NCI-H1092 (cell line): ENCODE data around the gene C16orf96.
A peak's percentile ranks its signal among the peaks of the same experiment; 100 is the strongest.

Experiments
- DNase-seq: peaks from one replicate; lab custom pipeline; 2025; lab: John Stamatoyannopoulos, UW

The C16orf96 gene

DNA sequence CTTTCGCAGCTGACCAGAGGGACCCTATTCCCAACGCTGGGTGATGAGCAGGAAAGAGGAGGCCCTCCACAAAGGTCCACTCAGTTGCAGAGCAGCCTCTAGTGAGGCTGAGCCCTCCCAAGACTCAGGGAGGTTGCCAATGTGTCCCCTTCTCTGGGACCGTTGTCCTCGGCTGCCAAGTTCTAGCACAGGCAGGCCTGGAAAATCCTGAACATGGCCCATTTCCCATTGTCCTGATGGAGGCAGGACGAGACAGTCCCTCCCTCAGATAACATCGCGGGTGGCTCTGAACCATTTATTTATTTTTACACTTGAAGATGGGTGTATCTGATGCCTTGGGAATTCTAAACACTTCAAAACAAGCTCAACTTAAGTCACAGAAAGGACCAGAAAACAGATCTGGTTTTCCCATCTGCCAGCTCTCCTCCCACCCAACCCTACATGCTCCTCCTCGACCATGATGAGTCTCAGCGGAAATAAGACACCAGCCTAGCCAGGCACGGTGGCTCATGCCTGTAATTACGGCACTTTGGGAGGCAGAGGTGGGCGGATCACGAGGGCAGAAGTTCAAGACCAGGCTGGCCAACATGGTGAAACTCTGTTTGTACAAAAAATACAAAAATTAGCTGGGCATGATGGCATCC, 30.4 kb upstream of the C16orf96 start:
- DNase-seq: no peak

DNA sequence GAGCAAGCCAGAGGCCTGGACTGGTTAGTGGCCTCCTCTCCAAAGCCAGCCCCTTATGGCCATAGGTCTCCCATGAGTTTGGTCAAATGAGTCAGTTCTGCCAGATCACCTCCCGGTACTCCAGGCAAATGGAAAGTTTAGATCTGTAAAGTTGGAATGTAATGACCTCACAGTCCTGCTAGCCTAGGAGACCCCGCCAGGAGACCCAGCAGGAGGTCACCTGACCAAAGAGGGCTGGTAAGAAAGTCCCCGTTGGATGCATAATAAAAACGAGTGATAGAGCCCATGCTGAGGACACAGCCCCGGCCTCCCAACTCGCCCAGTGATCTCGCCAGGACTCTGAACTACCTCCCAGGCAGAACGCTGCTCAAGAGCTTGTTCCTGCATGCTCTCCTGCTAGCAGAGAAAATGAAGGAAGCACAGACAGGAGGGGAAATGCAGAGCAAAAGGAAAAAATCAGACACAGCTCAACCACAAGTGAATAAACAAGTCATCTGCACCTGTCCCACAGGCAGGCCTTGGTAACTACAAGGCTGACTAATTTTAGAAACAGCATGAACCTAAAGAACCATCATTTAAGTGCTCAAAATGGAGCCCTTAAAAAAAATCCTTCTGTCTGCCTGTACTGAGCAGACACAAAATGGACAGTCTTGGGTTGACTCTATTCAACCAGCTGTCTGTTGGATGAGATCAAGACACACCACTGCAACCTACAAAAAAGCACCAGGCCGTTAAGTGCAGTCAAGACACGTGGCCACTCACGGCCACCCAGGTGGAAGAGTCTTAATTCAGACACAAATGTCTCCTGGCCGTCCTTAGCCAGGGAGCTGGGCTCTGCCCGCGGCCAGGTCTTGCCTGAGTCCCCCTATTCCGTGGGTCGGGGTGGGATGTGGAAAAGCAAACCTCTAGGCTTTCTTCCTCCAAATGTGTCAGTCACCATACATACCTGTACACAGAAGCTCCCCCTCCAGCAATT, 26.8 kb upstream of the C16orf96 start:
- no peak for DNase-seq

DNA sequence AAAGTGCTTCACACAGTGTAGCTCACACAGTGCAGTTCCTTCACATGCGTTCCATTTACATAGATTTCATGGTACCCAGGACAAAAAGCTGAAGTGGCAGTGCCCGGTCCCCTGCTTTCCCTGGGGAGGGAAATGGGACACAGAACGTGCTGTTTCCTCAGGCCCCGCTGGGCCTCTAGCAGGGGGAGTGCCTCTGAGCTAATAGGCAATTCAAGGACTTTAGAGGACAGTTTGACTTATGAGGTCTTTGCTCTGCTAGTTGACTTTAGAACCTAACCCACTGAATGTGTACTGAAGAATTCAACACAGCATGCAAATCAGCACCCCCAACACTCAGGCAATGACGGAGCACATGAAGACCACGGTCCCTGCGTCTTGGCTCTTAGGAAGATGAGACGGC, 24.3 kb upstream of the C16orf96 start:
- no peak for DNase-seq

DNA sequence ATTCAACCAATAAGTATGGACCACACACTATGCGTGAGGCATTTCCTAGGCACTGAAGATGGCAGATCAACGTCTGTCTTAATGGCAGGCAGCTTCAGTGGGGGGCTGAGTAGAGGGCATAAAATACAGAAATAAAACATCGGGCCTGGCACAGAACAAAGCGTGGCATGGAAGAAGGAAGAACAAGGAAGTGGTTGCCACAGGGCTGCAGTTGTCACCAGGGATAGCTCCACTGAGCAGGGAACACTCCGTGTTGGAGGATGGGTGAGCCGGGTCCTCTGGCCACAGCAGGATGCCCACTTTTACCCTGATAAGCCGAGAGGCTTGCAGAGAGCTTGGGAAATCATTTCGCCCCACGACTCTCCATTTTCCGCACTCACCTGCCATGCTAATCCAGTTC, 23.9 kb upstream of the C16orf96 start:
- no peak for DNase-seq

DNA sequence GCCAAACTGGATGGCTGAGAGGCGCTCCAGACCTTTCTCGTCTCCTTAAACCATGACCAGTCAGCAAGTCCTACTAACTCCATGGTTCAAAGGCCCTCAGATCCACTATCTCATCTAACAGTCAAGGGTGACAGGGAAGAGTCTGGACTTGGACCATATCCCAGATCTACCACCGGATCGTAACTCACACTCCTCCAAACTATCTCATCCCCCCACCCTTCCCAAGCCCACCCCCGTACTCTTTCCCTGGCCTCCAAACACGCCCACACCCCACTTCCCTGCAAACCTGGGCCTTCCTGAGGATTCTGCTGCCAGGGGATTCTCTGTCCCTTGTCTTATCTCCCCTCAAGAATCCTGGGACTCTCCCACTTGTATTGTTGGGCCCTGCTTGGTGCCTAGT, 22.6 kb upstream of the C16orf96 start:
- DNase-seq: no peak

DNA sequence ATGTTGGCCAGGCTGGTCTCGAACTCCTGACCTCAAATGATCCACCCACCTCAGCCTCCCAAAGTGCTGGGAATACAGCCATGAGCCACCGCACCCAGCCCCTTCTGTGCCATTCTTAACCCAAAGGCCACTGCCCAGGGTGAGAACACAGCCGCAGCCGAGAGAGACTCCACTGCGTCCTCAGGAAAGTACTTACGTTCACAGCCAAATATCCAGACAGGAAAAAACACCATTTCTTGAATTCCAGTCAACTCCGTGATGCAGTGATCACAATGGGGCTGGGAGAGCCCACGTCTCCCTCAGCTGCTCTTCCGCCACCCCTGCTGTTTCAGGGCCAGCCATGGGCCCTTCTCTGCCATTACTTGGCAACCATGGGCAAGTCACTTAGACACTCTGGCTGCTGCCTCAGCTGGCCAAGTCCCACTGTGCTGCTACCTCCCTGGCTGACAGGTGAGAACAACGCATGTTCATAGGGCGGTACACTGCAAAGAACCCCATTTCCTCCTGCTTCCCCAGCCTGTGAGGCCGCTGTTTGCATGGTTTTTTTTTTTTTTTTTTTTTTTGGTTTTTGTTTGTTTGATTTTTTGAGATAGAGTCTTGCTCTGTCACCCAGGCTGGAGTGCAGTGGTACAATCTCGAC, 21.9 kb upstream of the C16orf96 start:
- no peak for DNase-seq

DNA sequence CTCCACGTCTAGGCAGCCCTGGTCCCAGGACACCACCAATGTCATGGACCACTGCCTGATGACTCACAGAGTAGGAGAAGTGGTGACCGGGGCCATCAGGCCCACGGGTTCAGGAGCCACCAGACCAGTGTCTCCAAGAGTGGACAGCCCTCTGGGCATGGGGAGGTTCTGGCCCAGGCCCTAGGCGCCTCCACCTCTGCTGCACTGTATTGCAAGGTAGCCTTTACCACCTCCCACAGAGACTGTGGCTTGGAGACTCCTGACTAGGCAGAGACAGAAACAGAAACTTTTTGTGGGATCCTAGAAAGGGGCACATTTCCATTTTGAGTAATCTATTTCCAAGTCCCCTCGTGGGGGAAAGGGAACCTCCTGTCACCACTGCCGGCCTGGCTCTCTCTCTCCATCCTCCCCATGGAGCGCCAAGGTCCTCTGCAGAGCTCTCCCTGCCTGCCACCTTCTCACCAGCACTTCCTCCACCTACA, 20.5 kb upstream of the C16orf96 start:
- DNase-seq: no peak

DNA sequence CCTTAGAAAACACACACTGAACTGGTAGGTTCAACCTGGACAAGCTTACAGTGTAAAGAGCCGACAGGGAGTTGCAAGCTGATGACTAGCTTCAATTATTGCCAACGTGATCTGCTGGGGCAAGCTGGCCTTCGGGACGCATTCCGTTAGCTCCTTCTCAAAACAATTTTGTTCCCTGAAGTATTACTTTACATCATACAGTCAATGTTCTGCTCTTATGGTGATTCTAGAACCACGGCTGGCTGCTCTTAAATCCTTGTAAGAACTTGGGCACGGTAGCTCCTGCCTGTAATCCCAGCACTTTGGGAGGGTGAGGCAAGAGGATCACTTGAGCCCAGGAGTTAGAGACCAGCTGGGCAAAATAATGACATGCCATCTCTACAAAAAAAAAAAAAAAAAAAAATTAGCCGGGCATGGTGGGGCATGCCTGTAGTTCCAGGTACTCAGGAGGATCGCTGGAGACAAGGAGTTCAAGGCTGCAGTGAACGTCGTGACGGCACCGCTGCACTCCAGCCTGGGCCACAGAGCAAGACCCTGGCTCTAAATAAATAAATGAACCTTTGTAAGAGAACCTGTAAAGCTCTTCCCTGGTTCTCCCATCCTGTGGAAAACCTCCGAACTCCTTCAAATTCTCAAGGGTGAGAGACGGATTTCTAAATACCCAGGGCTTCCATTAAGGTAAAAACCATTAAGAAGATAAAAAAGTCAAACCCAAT, 19.6 kb upstream of the C16orf96 start:
- no peak for DNase-seq

DNA sequence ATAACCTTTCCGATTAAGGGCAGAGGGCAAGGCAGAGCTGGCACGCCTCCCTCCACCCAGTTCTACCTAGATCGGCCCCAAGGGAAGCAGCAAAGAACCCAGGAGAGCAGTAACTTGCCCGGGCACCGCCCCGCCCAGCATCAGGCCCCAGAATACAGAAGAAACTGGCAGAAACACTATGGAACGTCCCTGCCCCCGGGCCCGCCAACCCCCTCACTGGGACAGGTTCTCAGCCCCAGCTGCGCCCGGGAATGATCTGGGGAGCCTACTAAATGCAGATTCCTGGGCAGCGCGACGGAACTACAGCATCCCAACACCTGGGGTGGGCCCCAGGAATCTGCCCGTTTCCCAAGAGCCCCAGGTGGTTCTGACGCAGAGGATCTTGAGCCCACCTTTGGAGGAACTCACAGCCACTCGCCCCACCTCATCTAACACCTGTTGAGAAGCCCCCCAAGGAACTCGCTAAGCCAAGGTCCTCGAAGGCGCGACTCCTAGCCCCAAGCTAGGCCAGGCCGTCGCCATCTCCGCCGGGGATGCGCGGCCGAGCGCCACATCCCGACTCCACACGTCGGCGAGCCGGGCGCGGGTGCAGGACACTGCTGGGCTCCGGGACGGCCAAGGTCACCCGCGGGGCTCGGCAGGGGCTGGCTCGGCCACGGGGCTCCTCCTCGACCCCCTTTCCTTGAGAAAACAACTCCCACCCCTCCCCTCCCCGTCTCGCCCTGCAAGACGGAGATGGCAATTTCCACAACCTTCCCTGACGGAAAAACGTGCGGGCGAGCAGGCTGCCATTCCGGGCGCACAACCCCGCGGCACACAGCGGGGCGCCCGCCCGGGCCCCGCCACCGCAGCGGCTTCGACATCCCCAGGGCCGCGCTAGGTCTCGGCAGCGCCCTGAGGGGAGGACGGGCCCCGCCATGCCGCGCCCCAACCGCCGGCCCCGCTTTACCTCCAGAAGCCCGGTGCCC, 18.5 kb upstream of the C16orf96 start:
- no peak for DNase-seq

DNA sequence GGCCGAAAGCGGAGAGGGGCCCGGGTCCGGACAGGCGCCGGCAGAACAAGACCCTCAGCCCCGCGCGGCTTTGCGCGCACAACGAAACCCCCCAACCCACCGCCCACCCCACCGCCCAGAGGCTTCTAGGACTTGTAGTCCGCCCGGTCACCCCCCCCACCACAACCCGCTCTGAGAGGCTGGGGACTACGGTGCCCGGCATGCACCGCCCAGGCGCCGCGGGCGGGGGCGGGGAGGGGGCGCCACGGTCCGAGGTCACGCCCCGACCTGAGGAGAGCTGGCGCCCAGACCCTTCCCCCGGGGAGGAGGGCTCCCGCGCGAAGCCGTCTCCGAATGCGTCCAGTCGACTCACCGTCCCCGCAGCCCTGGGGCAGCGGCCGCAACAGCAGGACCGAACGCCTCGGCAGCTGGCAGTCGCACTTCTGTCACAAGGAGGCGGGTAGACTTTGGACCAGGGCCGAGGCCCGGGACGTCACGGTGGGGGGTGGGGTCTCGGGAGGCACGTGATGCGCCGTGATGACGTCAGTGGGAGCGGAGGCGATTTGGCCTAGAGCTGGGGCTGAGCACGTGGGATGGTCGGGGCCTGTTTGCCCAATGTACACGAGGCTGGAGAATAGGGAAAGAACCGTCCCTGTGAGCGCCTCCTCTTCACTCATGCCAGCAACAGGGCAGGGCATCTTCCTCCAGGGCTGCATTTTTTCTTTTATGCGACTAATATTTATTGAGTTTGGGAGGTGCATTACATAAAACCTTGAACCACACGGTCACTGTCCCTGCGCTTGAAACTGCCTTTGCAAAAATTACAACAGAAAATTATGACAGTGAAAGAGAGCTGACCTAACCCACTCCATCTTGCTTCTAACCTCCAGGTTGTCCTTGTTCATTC, 17.5 kb upstream of the C16orf96 start, which contains the start of gene CDIP1:
TSS of gene CDIP1 (minus strand) at position 424 of the 886 bp plus-strand sequence. CDS start 24,643 bp downstream, outside the sequence.
- peak; percentile 94 for DNase-seq

DNA sequence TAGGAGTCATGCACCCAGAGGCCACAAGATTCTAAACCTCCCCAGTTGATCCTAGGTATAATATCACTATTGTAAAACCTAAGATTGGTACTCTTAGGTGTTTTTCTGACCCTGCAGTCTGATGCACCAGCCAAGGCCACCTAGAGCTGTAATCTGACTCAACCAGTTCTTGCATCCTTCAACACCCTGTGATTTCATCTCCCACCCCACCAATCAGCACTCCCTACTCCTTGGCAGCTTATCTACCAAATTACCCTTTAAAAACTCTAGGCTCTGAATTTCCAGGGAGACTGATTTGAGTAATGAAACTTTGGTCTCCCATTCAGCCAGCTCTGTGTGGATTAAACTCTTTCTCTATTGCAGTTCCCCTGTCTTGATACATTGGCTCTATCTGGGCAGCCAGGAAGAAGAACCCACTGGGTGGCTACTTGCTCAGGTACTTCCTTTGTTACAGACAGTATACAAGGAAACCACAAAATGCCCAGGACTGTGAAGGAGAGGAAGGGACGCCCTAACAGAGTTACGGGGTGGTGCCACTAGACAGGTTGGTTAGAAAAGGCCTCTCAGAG, 16.3 kb upstream of the C16orf96 start:
- DNase-seq: no peak

DNA sequence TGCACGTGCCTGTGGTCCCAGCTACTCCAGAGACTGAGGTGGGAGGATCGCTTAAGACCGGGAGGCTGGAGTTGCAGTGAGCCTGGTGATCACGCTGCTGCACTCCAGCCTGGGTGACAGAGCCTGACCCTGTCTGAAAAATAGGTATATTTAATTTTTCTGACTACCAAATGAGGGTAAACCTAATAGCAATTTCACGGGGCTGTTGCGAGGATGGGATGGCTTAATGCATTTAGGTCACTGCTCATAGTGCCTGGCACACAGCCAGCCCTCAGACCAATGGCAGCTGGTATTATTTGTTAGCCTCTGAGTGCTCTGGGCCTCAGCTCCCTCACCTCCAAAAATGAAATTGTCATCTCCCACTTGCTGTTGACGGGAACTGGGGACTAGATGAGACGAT, 11.7 kb upstream of the C16orf96 start:
- DNase-seq: no peak

DNA sequence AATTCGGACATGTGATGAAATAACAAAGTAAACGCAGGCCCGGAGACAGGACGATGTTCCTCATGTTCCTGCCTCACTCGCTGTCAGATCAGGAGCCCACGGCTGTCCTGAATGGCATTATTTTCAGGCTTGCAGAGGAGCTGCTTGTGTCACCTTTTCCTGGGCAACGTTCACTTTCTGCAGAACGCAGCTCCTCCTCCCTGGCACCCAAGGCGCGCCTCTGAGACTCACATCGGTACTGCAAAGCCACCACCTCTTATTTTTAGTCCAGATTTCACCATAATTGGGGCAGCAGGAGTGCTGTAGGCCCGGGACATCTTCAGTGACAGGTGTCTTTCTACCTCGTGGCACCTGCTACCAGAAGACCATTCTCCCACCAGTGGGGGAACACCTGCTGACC, 8.0 kb upstream of the C16orf96 start:
- DNase-seq: no peak

DNA sequence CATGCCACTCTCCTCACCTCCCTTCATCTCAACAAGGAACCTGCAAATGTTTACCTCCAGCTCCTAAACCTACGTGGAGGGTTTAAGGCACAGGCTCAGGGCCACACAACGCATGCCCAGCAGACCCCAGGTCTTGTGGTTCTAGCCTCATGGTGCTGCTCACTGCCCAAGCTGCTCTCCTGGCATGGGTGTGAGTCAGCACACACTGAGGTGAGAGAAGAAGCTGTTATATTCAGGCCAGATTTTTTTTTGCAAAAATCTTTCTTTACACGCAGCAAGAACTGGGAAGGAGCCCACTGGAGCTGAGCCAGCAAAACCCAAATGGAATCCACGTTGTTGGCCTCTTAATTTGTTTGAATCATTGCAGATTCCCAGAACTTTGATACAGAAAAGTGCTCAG, 5.5 kb upstream of the C16orf96 start:
- DNase-seq: no peak

DNA sequence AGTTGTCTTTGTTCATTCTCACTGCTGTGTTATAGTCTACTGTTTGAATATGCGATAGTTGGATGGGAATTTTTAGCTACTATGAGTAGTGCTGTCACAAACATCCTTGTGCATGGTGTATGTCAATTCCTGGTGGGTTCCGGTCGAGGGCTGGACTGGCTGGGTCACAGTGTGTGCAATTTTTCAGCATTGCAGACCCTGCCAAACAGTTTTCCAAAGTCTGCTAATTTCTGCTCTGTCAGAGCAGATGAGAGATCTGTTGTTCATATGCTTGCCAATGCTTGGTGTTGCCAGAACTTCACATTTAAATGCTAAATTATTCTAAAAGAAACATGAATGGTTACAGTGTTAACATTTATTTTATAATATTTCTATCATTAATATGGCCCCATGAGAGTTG, 3.6 kb upstream of the C16orf96 start:
- no peak for DNase-seq

DNA sequence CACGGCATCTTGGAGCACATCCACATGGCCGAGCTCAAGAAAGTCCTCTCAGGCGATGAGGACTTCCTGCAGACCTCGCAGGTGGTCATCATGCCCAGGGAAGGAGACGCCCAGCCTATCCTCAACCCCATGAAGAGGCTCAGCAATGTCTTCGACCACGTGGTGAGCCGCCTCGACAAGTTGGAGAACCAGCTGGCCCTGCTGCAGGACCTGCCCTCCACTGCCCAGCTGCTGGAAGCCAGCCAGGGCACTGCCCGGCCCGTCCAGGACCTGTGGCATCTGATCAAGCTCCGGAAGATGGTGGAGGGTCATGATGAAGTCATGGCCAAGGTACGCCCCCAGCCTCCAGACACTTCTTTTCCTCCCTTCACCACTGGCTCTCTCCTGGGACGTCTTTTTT, 440 bp downstream of the C16orf96 start:
- no peak for DNase-seq

DNA sequence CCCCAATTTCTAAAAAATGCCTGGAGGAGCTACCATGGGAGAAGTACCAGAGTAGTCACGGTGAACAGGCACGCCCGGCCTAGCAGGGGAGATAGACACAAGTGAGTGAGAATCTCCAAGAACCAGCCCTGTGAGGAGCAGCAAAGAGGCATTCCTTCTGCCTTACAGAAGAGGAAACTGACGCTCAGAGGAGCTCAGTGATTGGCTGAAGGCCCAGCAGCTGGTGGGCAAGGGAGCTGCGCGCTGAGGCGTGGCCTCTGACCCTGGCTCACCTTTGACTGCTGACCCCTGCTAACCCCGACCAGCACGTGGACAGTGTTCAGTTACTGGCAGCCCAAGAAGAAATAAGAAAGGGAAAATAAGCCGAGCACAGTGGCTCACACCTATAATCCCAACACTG, 1.8 kb downstream of the C16orf96 start:
- DNase-seq: no peak

DNA sequence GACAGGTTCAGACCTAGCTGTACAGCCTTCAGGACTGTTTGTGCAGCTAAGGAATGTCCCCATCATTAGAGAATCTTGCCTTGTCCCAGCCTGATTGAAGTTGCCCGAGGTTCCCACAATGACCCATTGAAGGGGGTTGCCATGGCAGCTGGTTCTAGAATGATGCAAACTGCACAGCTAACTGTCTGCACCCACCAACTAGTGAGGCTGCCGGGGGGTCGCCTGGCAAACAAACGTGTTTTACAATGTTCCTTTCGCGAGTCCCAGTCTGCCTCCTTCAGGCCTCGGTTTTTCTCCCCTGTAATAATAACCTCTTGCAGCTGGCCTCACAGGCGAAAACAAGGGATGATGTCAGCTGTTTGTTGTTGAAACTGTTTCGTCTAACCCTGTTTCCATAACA, 5.5 kb downstream of the C16orf96 start:
- DNase-seq: no peak

DNA sequence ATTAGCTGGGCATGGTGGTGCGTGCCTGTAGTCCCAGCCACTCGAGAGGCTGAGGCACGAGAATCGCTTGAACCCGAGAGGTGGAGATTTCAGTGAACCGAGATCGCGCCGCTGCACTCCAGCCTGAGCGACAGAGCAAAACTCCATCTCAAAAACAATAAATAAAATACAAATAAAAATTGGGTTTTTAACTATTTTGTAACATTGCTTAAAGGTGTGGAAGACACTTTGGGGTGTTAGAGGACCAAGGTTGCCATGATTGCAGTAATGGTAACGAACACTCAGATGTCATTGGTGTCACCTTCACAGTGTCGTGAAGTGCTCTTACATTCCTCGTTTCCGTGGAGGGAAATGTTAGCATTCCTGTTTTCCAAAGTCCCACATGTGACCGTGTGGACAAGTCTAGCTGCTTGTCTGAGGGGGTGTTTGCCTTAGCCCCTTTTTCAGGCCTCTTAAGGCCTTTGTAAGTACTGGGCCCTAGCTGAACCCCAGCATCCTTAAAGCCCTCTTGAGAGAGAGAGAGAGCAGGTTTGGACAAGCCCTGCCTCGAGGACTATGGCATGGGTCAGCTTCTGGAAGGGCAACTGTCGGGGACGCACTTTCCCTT, 8.6 kb downstream of the C16orf96 start:
- DNase-seq: no peak
